Karpas-422 (cell line): ENCODE results near the gene IL17F. TPM values are rescaled to one million over a fixed set of nuclear protein-coding genes. Genes with fewer than 3 reads are reported as not detected.

Source experiments
- DNase-seq: peaks from one replicate; pipeline ENCODE4 v3.0.0-alpha.2; 2015
- H2AFZ ChIP-seq: fragments of 200-600 bp; sonication (generic); 2 replicates; pipeline ENCODE4 v1.6.1; 2014; ENCODE audit warnings: antibody characterized with exemption, low read length, mixed read lengths
- H3K27ac ChIP-seq: fragments of 200-600 bp; sonication (generic); 2 replicates; pipeline ENCODE4 v1.5.1; 2014; ENCODE audit warnings: mild to moderate bottlenecking, low read length, moderate library complexity
- H3K27me3 ChIP-seq: fragments of 200-600 bp; sonication (generic); 2 replicates; pipeline ENCODE4 v1.6.1; 2014; ENCODE audit warnings: low read length, mixed read lengths
- H3K36me3 ChIP-seq: fragments of 200-600 bp; sonication (generic); 2 replicates; pipeline ENCODE4 v1.6.1; 2014; ENCODE audit warnings: low read length, mixed read lengths; ENCODE audit not compliant: insufficient read depth
- H3K4me1 ChIP-seq: fragments of 200-600 bp; sonication (generic); 2 replicates; pipeline ENCODE4 v1.6.1; 2014; ENCODE audit warnings: mild to moderate bottlenecking, low read length, mixed read lengths
- H3K4me2 ChIP-seq: fragments of 200-600 bp; sonication (generic); 2 replicates; pipeline ENCODE4 v1.6.1; 2014; ENCODE audit warnings: low read length, low read depth, mild to moderate bottlenecking; ENCODE audit not compliant: poor library complexity, severe bottlenecking
- H3K4me3 ChIP-seq: fragments of 200-600 bp; sonication (generic); 2 replicates; pipeline ENCODE4 v1.5.1; 2014; ENCODE audit warnings: mild to moderate bottlenecking, antibody characterized with exemption, low read length, mixed read lengths
- H3K79me2 ChIP-seq: fragments of 200-600 bp; sonication (generic); 2 replicates; pipeline ENCODE4 v1.6.1; 2014; ENCODE audit warnings: mild to moderate bottlenecking, low read length, mixed read lengths
- H3K9ac ChIP-seq: fragments of 200-600 bp; sonication (generic); 2 replicates; pipeline ENCODE4 v1.6.0; 2014; ENCODE audit warnings: low read length
- H3K9me2 ChIP-seq: fragments of 200-600 bp; sonication (generic), shearing (Covaris generic); replicated peaks from 2 replicates; pipeline ENCODE4 v1.6.0; 2014; ENCODE audit warnings: mild to moderate bottlenecking, low read length, moderate library complexity; ENCODE audit not compliant: insufficient read depth
- H3K9me3 ChIP-seq: fragments of 300-700, 200-600 bp; sonication (generic); 2 replicates; pipeline ENCODE4 v1.6.1; 2014; ENCODE audit warnings: low read length, mixed read lengths
- H4K20me1 ChIP-seq: fragments of 200-600 bp; sonication (generic); 2 replicates; pipeline ENCODE4 v1.6.1; 2014; ENCODE audit warnings: mild to moderate bottlenecking, antibody characterized with exemption, low read length, low read depth; ENCODE audit not compliant: insufficient read depth
- total RNA-seq: library from RNA; depleted of rRNA; stranded (reverse); fragments of >200 nt; shearing (Covaris generic); gene quantifications from 2 replicates; pipeline ENCODE4 v1.2.3, GENCODE V29; 2014; ENCODE audit warnings: low replicate concordance

IL17F gene
- total RNA-seq, 1 experiment from 2014 or later = not detected

DNA sequence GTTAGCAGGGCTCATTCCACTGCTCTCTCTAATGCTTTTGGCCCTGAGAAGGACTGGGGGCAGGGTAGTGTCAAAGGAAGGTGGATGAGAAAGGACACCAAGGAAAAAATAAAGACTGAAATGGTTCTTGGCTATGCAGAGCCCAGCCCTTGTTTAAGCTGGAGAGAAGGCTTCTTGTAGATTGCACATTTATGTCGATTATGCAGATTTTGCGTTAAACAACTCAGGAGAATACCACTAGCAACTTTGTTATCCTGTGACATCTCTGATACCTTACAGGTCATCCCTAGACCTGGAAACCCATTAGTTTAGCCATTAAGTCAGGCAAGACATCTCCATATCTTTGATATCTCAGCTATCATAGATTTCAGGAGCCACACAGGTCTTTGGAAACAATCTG lies 11.1 kb upstream of the IL17F start:
- H3K36me3 ChIP-seq = no peaks in the 10 kb centered on the region
- no peak overlapping the region for H3K9ac ChIP-seq
- no peak for DNase-seq
- no peaks in the 10 kb centered on the region for H3K79me2 ChIP-seq
- no peaks in the 10 kb centered on the region for H3K9me2 ChIP-seq
- no peaks in the 10 kb centered on the region for H3K27me3 ChIP-seq
- H3K4me3 ChIP-seq = no peak overlapping the region
- no peaks in the 10 kb centered on the region for H3K9me3 ChIP-seq
- no peak overlapping the region for H3K27ac ChIP-seq
- H3K4me2 ChIP-seq = no peak overlapping the region
- no peak overlapping the region for H2AFZ ChIP-seq
- H3K4me1 ChIP-seq = no peaks in the 10 kb centered on the region
- no peaks in the 10 kb centered on the region for H4K20me1 ChIP-seq

GRCh38 chr6:52254731-52255378 lies 10.6 kb upstream of the IL17F start:
- Histone ChIP-seq H3K27ac (no peak overlapping the region), H3K9me3 (no peaks in the 10 kb centered on the region), H3K4me1 (no peaks in the 10 kb centered on the region), H2AFZ (no peak overlapping the region), H3K9ac (no peak overlapping the region), H4K20me1 (no peaks in the 10 kb centered on the region), H3K27me3 (no peaks in the 10 kb centered on the region), H3K4me3 (no peak overlapping the region), H3K79me2 (no peaks in the 10 kb centered on the region), H3K9me2 (no peaks in the 10 kb centered on the region), H3K4me2 (no peak overlapping the region), H3K36me3 (no peaks in the 10 kb centered on the region)
- no peak for DNase-seq

GRCh38 chr6:52253494-52253893 lies 9.2 kb upstream of the IL17F start:
- Histone ChIP-seq H3K9ac (no peak overlapping the region), H3K36me3 (no peaks in the 10 kb centered on the region), H3K4me2 (no peak overlapping the region), H3K27me3 (no peaks in the 10 kb centered on the region), H3K9me3 (no peaks in the 10 kb centered on the region), H3K27ac (no peak overlapping the region), H3K79me2 (no peaks in the 10 kb centered on the region), H2AFZ (no peak overlapping the region), H3K4me1 (no peaks in the 10 kb centered on the region), H3K4me3 (no peak overlapping the region), H4K20me1 (no peaks in the 10 kb centered on the region), H3K9me2 (no peaks in the 10 kb centered on the region)
- DNase-seq = no peak

DNA sequence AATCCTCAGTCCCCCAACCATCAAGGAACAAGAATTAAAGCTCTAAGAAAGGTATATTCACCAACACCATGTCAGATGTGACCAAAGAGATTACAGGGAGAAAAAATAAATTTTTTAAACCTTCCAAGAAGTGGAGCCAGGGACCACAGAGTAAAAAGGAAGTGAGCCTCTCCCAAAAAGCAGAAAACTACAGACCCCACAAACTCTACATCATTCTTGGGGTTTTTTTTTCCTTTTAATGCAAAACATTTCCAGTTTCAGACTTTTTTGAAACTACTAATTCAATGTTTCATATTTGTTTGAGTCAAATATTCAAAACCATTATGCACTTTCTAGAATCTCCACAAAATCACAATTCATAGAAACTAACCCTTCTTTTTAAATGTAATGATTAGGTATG lies 6.8 kb upstream of the IL17F start:
- Histone ChIP-seq H3K4me1 (no peaks in the 10 kb centered on the region), H3K4me2 (no peak overlapping the region), H3K9ac (no peak overlapping the region), H3K9me3 (no peaks in the 10 kb centered on the region), H3K27ac (no peak overlapping the region), H3K79me2 (no peaks in the 10 kb centered on the region), H4K20me1 (no peaks in the 10 kb centered on the region), H3K4me3 (no peak overlapping the region), H3K27me3 (no peaks in the 10 kb centered on the region), H3K9me2 (no peaks in the 10 kb centered on the region), H3K36me3 (no peaks in the 10 kb centered on the region), H2AFZ (no peak overlapping the region)
- DNase-seq = no peak

- H3K4me2 ChIP-seq = no peak overlapping the region
- DNase-seq = no peak
- no peaks in the 10 kb centered on the region for H3K9me3 ChIP-seq
Measured at GRCh38 chr6:52249078-52249477, 4.8 kb upstream of the IL17F start.

GRCh38 chr6:52245425-52245824 lies 1.1 kb upstream of the IL17F start:
- Histone ChIP-seq H3K9me2 (no peaks in the 10 kb centered on the region), H3K79me2 (no peaks in the 10 kb centered on the region), H3K4me2 (no peak overlapping the region), H4K20me1 (no peaks in the 10 kb centered on the region), H3K9me3 (no peaks in the 10 kb centered on the region), H3K4me1 (no peaks in the 10 kb centered on the region), H3K9ac (no peak overlapping the region), H3K36me3 (no peaks in the 10 kb centered on the region), H3K4me3 (no peak overlapping the region), H3K27me3 (no peaks in the 10 kb centered on the region), H2AFZ (no peak overlapping the region), H3K27ac (no peak overlapping the region)
- DNase-seq = no peak

More at GRCh38 chr6:52249078-52249477, 4.8 kb upstream of the IL17F start:
- Histone ChIP-seq H3K9ac (no peak overlapping the region), H3K9me2 (no peaks in the 10 kb centered on the region), H3K36me3 (no peaks in the 10 kb centered on the region), H3K27me3 (no peaks in the 10 kb centered on the region), H4K20me1 (no peaks in the 10 kb centered on the region), H3K4me1 (no peaks in the 10 kb centered on the region), H3K4me3 (no peak overlapping the region), H2AFZ (no peak overlapping the region), H3K79me2 (no peaks in the 10 kb centered on the region), H3K27ac (no peak overlapping the region)

GRCh38 chr6:52243282-52243893 lies 912 bp downstream of the IL17F start:
- H3K9ac ChIP-seq = no peak overlapping the region
- no peaks in the 10 kb centered on the region for H3K9me3 ChIP-seq
- H3K4me2 ChIP-seq = no peak overlapping the region
- no peaks in the 10 kb centered on the region for H3K4me1 ChIP-seq
- H3K79me2 ChIP-seq = no peaks in the 10 kb centered on the region
- DNase-seq = no peak
- H3K27ac ChIP-seq = no peak overlapping the region
- no peak overlapping the region for H3K4me3 ChIP-seq
- H4K20me1 ChIP-seq = no peaks in the 10 kb centered on the region
- no peak overlapping the region for H2AFZ ChIP-seq
- H3K36me3 ChIP-seq = no peaks in the 10 kb centered on the region
- H3K9me2 ChIP-seq = no peaks in the 10 kb centered on the region
- H3K27me3 ChIP-seq = no peaks in the 10 kb centered on the region

GRCh38 chr6:52241819-52242218 lies 2.5 kb downstream of the IL17F start:
- DNase-seq = no peak
- Histone ChIP-seq H3K36me3 (no peaks in the 10 kb centered on the region), H3K4me3 (no peak overlapping the region), H3K9ac (no peak overlapping the region), H3K79me2 (no peaks in the 10 kb centered on the region), H3K4me1 (no peaks in the 10 kb centered on the region), H3K4me2 (no peak overlapping the region), H3K9me2 (no peaks in the 10 kb centered on the region), H3K9me3 (no peaks in the 10 kb centered on the region), H3K27me3 (no peaks in the 10 kb centered on the region), H3K27ac (no peak overlapping the region), H2AFZ (no peak overlapping the region), H4K20me1 (no peaks in the 10 kb centered on the region)
